Adrenal gland (tissue), 12 donors: ENCODE measurements around the gene TBC1D22A. TPM values are rescaled to one million over a fixed set of nuclear protein-coding genes. Genes with fewer than 3 reads are reported as not detected.

Experiments used
- DNase-seq, 7 donors: peaks; one replicate each; pipeline ENCODE4 v3.0.0-alpha.2; 2019 to 2020
- H3K27ac ChIP-seq, 5 donors: fragments of 200-600 bp; sonication (generic) in 4 of 5; 1 replicate in 3 of 5; 2 replicates in 2 of 5; pipeline versions ENCODE4 v1.5.1 to v1.8.0; 2016 to 2020; ENCODE audit warnings: mild to moderate bottlenecking in 1 of 5
- H3K27me3 ChIP-seq: fragments of 200-600 bp; 2 replicates; pipeline ENCODE4 v1.8.0; 2021
- H3K36me3 ChIP-seq, 2 donors: fragments of 200-600 bp; replicated peaks in 1 of 2; 1 replicate in 1 of 2; 2 replicates in 1 of 2; pipeline versions ENCODE4 v1.5.1 to v1.8.0; 2018 to 2022
- H3K4me1 ChIP-seq, 2 donors: fragments of 200-600 bp; replicated peaks in 1 of 2; 1 replicate in 1 of 2; 2 replicates in 1 of 2; pipeline versions ENCODE4 v1.5.1 to v1.8.0; 2018 to 2021
- H3K4me3 ChIP-seq, 4 donors: fragments of 200-600 bp; sonication (generic) in 3 of 4; one replicate each; pipeline ENCODE4 v1.5.1; 2016 to 2018
- H3K9me3 ChIP-seq, 3 donors: fragments of 200-600 bp; sonication (generic) in 1 of 3; replicated peaks in 1 of 3; 1 replicate in 2 of 3; 2 replicates in 1 of 3; pipeline versions ENCODE4 v1.5.1 to v1.8.0; 2016 to 2021
- CTCF ChIP-seq, 6 experiments: fragments of 450-650 bp in 4 of 6; fragments of 200-600 bp in 2 of 6; sonication (generic) in 1 of 6; IDR thresholded peaks; 1 replicate in 5 of 6; 2 replicates in 1 of 6; pipeline versions ENCODE4 v1.5.1 to v1.8.0; 2016 to 2021; ENCODE audit warnings: antibody characterized with exemption in 6 of 6, mild to moderate bottlenecking in 2 of 6, moderate library complexity in 1 of 6
- POLR2A ChIP-seq, 2 donors: fragments of 450-650 bp; IDR thresholded peaks; one replicate each; pipeline ENCODE4 v1.6.1; 2017; ENCODE audit warnings: antibody characterized with exemption in 2 of 2, mild to moderate bottlenecking in 2 of 2, moderate library complexity in 1 of 2
- WGBS, 4 donors: extraction: QIAGEN DNeasy Blood & Tissue Kit in 2 of 4; methylation state at CpG; one replicate each; pipeline versions ENCODE4 v1.1.5 to v1.1.7; 2013 to 2017; 5-methylcytosine and 5-hydroxymethylcytosine counted together
- intact Hi-C, 2 donors: fragments of 100-400 bp; cut with DNase I; formaldehyde crosslinking; loops; one replicate each; pipeline versions ENCODE4 v1.14.1 to v1.15.0; 2022 to 2023
- polyA plus RNA-seq, 3 donors: library from polyadenylated mRNA; stranded (reverse); fragments of 200-250 nt in 2 of 3; fragments of 350-450 nt in 1 of 3; fragmentation: Illumina TruSeq in 1 of 3; extraction: RNeasy Lipid Tissue Mini Kit (QIAGEN cat#74804) in 1 of 3; gene quantifications; one replicate each; pipeline ENCODE4 v1.2.3, GENCODE V29; 2013 to 2014
- total RNA-seq, 9 donors: library from RNA; depleted of rRNA in 4 of 9; stranded (reverse); fragments of >200 nt in 4 of 9; fragments of 120-200 nt in 1 of 9; fragmentation: NEBNext Ultra II Directional in 1 of 9; extraction: Animal tissue kit (Norgen Biotek cat#: 25700) in 1 of 9; gene quantifications; one replicate each; pipeline versions ENCODE4 v1.1.0 to v1.2.4, GENCODE V29; 2013 to 2023
- donor health status: healthy with polysubstance abuse.
- donor health status: Bipolar disorder and iron deficiency.
- donor health status: DM: yes; HTN: yes; CAD: no.
- donor health status: DM: no; HTN: no; CAD: no.
- donor health status: DM: no; HTN: no; CAD: no.
- donor health status: DM: yes; HTN: yes; CAD: no.

The TBC1D22A gene
- total and polyA plus RNA-seq, 12 donors, result 11.5 to 44.2 (median 28.1) TPM

- H3K4me3 ChIP-seq, result no peak overlapping the region
- H3K27me3 ChIP-seq, result no peaks in the 10 kb centered on the region
- no peaks in the 10 kb centered on the region for H3K9me3 ChIP-seq
- WGBS, 4 donors, result 72 to 82% (median 81%) methylated on average over 8 to 11 of the region's 11 CpGs
- H3K27ac ChIP-seq, result no peak overlapping the region
- DNase-seq, result no peak
- intact Hi-C loops, result no loop called here
- TF ChIP-seq POLR2A (IDR thresholded peaks at IDR 0.05), result no peak
- TF ChIP-seq CTCF (IDR thresholded peaks at IDR 0.05), result no peak
- H3K36me3 ChIP-seq, result no peaks in the 10 kb centered on the region
- peaks cover 16 to 17% of the 10 kb centered on the region in 2 donors for H3K4me1 ChIP-seq
Measured at GRCh38 chr22:46996595-46997310, 234.3 kb downstream of the TBC1D22A start.

GRCh38 chr22:46997311-46997970 is 235.0 kb downstream of the TBC1D22A start:
- DNase-seq, result no peak
- 86 to 90% (median 87%) methylated on average over 11 to 15 of the region's 15 CpGs for WGBS, 4 donors
- intact Hi-C loops, result no loop called here
- Histone ChIP-seq H3K4me1 (peaks cover 16 to 17% of the 10 kb centered on the region in 2 donors), H3K9me3 (no peaks in the 10 kb centered on the region), H3K27ac (no peak overlapping the region), H3K36me3 (no peaks in the 10 kb centered on the region), H3K4me3 (no peak overlapping the region), H3K27me3 (no peaks in the 10 kb centered on the region)
- TF ChIP-seq POLR2A (IDR thresholded peaks at IDR 0.05), result no peak
- no peak for TF ChIP-seq CTCF (IDR thresholded peaks at IDR 0.05)

GRCh38 chr22:46998331-46998730 is 235.9 kb downstream of the TBC1D22A start:
- TF ChIP-seq POLR2A (IDR thresholded peaks at IDR 0.05) (no peak), CTCF (IDR thresholded peaks at IDR 0.05) (no peak)
- intact Hi-C loops, result no loop called here
- no peaks in the 10 kb centered on the region for H3K36me3 ChIP-seq
- no peak overlapping the region for H3K27ac ChIP-seq
- peaks cover 16 to 17% of the 10 kb centered on the region in 2 donors for H3K4me1 ChIP-seq
- H3K27me3 ChIP-seq, result no peaks in the 10 kb centered on the region
- H3K9me3 ChIP-seq, result no peaks in the 10 kb centered on the region
- H3K4me3 ChIP-seq, result no peak overlapping the region
- 95 to 97% (median 96%) methylated on average over 12 of the region's 12 CpGs for WGBS, 4 donors
- no peak for DNase-seq

- TF ChIP-seq CTCF (IDR thresholded peaks at IDR 0.05) (no peak), POLR2A (IDR thresholded peaks at IDR 0.05) (no peak)
- H3K27ac ChIP-seq, result no peak overlapping the region
- H3K36me3 ChIP-seq, result no peaks in the 10 kb centered on the region
- DNase-seq, result no peak
- 90 to 95% (median 93%) methylated on average over 11 of the region's 11 CpGs for WGBS, 4 donors
- H3K27me3 ChIP-seq, result no peaks in the 10 kb centered on the region
- no peaks in the 10 kb centered on the region for H3K4me1 ChIP-seq
- intact Hi-C loops, result no loop called here
- H3K4me3 ChIP-seq, result no peak overlapping the region
- no peaks in the 10 kb centered on the region for H3K9me3 ChIP-seq
Measured at GRCh38 chr22:47000256-47000655, 237.8 kb downstream of the TBC1D22A start.
